GM21717 (cell line): ENCODE results near the gene SP2.

ENCODE experiments used
- ATAC-seq: cut with Tn5 transposase; IDR thresholded peaks from one replicate; pipeline ENCODE4 v1.9.1; 2021; ENCODE audit warnings: mild to moderate bottlenecking, moderate library complexity; ENCODE audit not compliant: unreplicated experiment

The SP2 gene

GRCh38 chr17:47946929-47947397, 50.9 kb downstream of the SP2 start:
- ATAC-seq: peak; percentile 42

- no peak for ATAC-seq
These were observed 52.7 kb downstream of the SP2 start for GRCh38 chr17:47948706-47949196.

DNA sequence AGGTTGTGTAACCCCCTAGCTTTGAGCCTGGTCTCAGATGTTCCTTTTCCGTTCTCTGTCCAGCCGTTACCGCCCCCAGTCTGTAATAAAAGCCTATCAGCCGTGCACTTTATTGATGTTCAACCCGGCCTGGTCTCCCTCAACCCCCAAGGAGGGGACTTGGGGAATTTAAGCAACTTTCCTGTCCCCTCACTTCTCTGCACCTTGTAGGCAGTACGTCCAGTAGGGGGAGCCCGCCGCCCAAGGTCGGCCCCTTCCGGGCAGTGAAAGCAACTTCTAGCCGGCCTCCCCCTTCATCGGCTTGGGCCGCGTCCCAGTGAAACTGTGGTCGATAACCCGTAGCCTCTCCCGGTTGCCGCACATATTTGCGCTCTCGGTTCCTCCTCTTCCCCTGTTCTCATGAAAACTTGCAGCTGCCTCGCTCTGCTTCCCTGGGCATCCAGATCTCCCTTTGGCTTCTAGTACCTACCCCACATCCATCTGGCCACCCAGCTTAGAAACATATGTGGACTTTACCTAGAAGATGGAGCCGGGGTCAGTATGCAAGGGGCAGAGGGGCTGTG, 53.2 kb downstream of the SP2 start:
- peak; percentile 48 for ATAC-seq

DNA sequence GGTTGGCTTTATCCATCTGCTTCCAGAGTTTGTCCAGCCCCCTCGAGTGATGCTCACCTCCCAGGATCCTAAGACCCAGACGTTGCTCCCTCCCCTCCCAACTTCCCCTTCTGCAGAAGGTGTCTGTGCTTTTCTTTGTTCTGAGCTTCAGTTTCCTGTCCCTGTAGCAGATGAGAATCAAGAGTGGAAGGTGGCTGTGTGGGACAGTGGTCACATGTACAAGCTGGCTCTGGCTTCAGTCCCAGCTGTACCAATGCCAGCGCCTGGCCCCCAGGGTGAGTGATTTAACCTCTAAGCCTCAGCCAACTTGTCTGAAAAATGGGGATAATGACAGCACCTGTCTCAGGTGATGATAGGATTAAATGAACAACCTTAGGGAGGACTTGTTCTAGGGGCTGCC, 53.9 kb downstream of the SP2 start:
- ATAC-seq: no peak

DNA sequence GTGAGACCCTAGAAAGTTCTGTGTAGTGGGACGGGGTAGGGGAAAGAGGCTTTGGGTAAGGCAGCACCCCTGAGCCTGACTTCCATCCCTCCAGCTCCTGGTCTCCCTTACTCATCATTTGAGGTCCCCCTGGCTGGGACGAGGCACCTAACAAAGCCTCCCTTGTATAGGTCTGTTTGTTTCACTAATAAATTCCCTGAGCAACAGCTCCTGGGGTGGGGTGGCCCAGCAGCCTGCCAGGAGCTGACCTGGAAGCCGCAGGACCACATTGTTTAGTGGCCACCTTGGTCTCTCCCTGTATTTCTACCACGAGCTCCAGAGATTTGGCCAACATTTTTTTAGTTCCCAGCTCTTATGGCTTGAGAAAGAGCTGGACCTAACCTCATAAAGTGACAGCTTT, 54.4 kb downstream of the SP2 start:
- no peak for ATAC-seq

DNA sequence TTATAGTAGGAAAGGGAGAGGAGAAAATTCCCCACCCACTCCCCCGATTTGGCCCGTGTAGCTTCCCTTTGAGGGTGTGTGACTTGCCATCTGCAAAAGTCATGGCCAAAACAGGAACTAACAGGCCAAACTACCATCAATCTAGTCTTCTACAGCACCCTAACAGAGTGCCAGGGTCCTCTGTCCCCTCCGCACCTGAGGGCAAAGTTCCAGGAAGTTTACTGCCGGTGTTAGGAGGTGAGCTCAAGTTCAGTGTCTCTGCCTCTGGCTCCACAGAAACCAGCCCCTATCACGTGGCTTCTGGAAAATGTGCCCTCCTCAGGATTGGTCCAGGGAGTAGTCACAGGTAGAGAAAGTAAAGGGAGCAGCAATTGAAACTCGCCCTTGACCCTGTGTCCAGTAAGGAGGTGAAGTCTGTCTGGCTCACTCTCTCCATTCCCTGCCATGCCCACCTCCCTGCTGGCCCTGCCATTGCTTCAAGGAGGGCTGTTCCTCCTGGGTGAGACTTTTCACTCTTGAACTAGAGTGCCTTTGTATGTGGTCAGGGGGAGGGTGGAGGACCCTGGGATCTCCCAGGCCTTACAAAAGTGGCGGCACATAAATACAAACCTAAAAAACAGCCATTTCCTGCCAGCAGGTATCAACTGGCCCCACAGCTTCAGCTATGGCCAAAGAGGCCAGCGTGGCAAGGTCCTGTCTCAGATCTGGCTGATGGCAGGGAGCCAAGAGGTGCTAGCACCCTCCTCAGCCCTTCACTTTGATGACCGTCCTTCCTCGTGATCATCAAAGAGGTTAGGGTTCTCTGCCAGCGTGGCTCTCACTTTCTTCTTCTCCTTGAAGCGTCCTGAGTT, 56.4 kb downstream of the SP2 start:
- ATAC-seq: no peak

GRCh38 chr17:47953909-47954308, 57.9 kb downstream of the SP2 start:
- ATAC-seq: no peak

- ATAC-seq: no peak
These were observed 59.7 kb downstream of the SP2 start for GRCh38 chr17:47955497-47956461.

GRCh38 chr17:47956791-47957590, 61.0 kb downstream of the SP2 start:
- ATAC-seq: no peak

DNA sequence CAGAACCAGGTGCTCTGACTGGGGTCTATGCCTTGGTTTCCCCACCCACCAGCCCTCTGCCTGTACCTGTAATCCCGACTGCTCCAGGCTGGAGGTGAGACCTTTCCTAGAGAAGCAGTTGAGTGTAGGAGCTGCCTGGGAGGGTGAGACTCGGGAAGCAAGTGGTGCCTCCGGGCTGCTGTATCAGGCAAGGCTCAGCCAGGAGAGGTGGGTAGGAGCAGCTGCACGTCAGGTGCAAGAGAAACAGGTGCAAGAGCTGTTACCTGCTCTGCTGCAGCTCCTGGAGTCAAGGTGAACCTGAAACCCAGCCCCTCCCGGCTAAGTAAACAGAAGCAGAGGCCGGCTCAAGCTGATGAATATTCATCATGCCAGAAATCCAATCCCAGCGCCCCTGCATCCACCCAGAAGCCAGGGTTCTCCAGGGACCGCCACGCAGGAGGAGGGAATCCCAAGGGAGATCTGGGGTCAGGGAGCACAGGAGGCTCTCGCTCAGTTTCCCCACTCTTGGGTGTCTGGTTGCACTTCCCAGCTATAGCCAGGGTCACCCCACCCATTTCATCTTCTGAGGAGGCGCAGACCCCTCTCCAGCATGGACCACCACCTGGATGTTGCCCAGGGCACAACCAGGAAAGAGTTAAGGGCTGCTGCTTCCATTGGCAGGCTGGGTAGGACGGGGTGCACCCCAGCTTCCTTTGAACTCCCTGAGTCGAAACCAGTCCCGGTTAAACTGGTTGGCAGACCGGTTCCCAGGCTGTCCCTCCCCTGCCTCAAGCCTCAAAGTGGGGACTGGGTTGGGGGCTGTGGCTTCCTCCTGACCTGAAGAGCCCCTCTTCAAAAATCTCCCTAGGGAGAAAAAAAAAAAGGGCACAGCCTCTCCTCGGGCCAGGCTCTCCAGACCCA, 61.8 kb downstream of the SP2 start, which contains the start of gene PRR15L:
Gene PRR15L, minus strand, starts transcription at position 293 of the 900 bp plus-strand sequence. CDS start 4,649 bp downstream, outside the sequence.
- no peak for ATAC-seq

DNA sequence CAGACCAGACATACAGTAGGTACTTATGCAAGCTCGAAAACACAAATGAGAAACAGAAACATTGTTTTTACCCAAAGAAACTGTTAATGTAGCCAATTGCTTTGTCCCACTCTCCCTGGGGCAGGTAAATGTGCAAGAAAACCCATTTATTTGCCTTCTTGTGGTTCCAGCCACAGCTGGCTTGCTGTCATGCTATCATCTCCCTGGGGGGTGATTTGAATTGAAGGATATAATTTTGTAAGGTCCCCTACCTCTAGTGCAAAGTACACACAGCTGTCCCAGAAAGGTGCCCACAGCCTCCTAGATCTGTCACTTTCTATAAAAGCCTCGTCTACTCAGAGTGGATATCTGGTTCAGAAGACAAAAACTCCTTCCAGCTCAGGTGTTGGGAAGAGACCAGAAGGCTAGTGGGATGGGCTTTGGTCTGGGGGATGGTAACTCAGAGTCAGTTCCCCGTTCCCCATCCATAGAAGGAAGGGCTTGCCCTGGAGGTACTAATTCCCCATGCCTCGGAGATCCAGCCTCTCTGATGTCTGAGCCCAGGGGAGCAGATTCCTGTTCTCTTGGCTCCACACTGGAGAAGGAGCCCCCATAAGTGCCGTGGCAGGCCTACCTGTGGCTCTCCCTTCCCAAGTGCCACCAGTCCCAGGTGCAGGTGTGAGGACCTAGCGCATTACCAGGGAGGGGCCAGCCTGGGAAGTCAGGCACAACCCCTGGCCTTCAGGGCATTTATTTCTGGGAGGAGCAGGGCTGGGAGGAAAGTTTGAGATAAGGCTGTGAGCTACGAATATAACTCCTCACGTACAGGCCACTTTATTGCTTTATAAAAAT, 64.0 kb downstream of the SP2 start:
- no peak for ATAC-seq

- no peak for ATAC-seq
These were observed 65.4 kb downstream of the SP2 start for GRCh38 chr17:47961406-47961805.

GRCh38 chr17:47962901-47963300, 66.9 kb downstream of the SP2 start:
- no peak for ATAC-seq

DNA sequence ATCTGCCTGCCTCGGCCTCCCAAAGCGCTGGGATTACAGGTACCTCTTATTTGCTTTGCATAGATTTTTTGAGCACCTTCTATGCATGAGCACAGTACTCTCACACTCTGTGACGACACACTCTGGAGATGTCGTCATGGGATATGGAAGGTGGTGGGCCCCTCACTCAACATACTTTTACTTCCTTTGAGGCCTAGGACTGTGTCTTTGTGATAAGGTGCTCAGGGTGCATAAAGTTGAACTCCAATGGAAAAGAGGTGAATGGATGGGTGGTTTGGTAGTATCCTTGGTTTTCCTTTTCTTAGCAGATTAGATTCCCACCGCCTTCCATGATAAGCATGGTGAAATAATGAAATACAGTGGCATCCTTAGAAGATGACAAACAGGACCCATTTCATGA, 68.8 kb downstream of the SP2 start:
- no peak for ATAC-seq

- ATAC-seq: no peak
These were observed 70.1 kb downstream of the SP2 start for GRCh38 chr17:47966079-47966519.

DNA sequence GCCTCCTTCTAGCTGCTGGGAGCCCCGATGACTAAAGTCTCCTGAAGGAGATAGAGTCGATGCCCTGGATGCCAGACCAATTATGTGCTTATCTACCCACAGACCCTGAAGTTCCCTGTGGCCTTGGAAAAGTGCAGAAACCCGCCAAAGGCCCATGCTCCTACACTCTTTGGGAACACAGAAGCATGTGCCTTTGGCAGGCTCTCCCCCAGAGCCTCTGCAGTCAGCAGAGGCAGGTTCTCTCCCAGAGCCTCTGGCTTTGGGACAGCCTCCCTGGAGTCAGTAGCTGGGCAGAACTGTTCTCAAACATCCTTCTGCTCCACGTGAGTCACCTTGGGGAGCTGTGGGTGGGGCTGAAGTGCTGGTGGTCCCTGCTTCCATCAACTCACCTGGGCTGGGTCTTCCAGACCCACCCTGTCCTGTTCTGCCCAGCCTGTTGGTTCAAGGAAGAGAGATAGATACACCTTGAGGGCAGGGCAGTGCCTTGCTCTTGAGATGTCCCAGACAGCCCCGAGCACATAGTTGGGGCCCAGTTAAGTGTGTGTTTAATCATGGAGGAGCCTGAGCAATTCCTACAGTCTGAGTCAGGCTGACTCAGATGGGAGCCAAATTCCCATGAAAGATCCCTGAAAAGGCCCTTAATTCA, 71.7 kb downstream of the SP2 start:
- ATAC-seq: no peak

- ATAC-seq: no peak
These were observed 72.8 kb downstream of the SP2 start for GRCh38 chr17:47968836-47969235.
